ENCODE measurements around the gene MANSC4. TPM values are rescaled to one million over a fixed set of nuclear protein-coding genes. Genes with fewer than 3 reads are reported as not detected.

Gene MANSC4
- total RNA-seq, 1 experiment from 2014 or later, result not detected

GRCh38 chr12:27796128-27796527 lies 16.1 kb upstream of the MANSC4 start (continued):
- TF ChIP-seq SMAD3 (CRISPR knock-in tag; IDR thresholded peaks at IDR 0.05; ENCODE audit: borderline replicate concordance) (no peak), USF1 (CRISPR knock-in tag; IDR thresholded peaks at IDR 0.05) (no peak), NFE2L1 (CRISPR knock-in tag; IDR thresholded peaks at IDR 0.05) (no peak), MXD4 (CRISPR knock-in tag; IDR thresholded peaks at IDR 0.05; ENCODE audit: borderline replicate concordance) (no peak)
- TF ChIP-seq, protein P1, sequence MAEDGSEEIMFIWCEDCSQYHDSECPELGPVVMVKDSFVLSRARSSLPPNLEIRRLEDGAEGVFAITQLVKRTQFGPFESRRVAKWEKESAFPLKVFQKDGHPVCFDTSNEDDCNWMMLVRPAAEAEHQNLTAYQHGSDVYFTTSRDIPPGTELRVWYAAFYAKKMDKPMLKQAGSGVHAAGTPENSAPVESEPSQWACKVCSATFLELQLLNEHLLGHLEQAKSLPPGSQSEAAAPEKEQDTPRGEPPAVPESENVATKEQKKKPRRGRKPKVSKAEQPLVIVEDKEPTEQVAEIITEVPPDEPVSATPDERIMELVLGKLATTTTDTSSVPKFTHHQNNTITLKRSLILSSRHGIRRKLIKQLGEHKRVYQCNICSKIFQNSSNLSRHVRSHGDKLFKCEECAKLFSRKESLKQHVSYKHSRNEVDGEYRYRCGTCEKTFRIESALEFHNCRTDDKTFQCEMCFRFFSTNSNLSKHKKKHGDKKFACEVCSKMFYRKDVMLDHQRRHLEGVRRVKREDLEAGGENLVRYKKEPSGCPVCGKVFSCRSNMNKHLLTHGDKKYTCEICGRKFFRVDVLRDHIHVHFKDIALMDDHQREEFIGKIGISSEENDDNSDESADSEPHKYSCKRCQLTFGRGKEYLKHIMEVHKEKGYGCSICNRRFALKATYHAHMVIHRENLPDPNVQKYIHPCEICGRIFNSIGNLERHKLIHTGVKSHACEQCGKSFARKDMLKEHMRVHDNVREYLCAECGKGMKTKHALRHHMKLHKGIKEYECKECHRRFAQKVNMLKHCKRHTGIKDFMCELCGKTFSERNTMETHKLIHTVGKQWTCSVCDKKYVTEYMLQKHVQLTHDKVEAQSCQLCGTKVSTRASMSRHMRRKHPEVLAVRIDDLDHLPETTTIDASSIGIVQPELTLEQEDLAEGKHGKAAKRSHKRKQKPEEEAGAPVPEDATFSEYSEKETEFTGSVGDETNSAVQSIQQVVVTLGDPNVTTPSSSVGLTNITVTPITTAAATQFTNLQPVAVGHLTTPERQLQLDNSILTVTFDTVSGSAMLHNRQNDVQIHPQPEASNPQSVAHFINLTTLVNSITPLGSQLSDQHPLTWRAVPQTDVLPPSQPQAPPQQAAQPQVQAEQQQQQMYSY (CRISPR knock-in tag; IDR thresholded peaks at IDR 0.05), result no peak

GRCh38 chr12:27794818-27795584 lies 15.0 kb upstream of the MANSC4 start:
- TF ChIP-seq ZBTB21 (CRISPR knock-in tag; IDR thresholded peaks at IDR 0.05; ENCODE audit: borderline replicate concordance) (no peak), CREM (CRISPR knock-in tag; IDR thresholded peaks at IDR 0.05) (no peak), SP1 (CRISPR knock-in tag; conservative IDR thresholded peaks at IDR 0.05) (no peak), RELA (CRISPR knock-in tag; IDR thresholded peaks at IDR 0.05; ENCODE audit: borderline replicate concordance) (no peak), ATF1 (CRISPR knock-in tag; IDR thresholded peaks at IDR 0.05) (no peak), ZNF232 (CRISPR knock-in tag; IDR thresholded peaks at IDR 0.05) (no peak), NFE2L1 (CRISPR knock-in tag; IDR thresholded peaks at IDR 0.05) (no peak)
- TF ChIP-seq, protein P2, sequence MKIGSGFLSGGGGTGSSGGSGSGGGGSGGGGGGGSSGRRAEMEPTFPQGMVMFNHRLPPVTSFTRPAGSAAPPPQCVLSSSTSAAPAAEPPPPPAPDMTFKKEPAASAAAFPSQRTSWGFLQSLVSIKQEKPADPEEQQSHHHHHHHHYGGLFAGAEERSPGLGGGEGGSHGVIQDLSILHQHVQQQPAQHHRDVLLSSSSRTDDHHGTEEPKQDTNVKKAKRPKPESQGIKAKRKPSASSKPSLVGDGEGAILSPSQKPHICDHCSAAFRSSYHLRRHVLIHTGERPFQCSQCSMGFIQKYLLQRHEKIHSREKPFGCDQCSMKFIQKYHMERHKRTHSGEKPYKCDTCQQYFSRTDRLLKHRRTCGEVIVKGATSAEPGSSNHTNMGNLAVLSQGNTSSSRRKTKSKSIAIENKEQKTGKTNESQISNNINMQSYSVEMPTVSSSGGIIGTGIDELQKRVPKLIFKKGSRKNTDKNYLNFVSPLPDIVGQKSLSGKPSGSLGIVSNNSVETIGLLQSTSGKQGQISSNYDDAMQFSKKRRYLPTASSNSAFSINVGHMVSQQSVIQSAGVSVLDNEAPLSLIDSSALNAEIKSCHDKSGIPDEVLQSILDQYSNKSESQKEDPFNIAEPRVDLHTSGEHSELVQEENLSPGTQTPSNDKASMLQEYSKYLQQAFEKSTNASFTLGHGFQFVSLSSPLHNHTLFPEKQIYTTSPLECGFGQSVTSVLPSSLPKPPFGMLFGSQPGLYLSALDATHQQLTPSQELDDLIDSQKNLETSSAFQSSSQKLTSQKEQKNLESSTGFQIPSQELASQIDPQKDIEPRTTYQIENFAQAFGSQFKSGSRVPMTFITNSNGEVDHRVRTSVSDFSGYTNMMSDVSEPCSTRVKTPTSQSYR (CRISPR knock-in tag; IDR thresholded peaks at IDR 0.05), result no peak
- TF ChIP-seq, protein P3, sequence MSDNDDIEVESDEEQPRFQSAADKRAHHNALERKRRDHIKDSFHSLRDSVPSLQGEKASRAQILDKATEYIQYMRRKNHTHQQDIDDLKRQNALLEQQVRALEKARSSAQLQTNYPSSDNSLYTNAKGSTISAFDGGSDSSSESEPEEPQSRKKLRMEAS (CRISPR knock-in tag; IDR thresholded peaks at IDR 0.05), result no peak
- TF ChIP-seq, protein P4, sequence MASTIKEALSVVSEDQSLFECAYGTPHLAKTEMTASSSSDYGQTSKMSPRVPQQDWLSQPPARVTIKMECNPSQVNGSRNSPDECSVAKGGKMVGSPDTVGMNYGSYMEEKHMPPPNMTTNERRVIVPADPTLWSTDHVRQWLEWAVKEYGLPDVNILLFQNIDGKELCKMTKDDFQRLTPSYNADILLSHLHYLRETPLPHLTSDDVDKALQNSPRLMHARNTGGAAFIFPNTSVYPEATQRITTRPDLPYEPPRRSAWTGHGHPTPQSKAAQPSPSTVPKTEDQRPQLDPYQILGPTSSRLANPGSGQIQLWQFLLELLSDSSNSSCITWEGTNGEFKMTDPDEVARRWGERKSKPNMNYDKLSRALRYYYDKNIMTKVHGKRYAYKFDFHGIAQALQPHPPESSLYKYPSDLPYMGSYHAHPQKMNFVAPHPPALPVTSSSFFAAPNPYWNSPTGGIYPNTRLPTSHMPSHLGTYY (CRISPR knock-in tag; IDR thresholded peaks at IDR 0.05), result no peak
- Mint-ChIP-seq H3K27ac (no peak overlapping the region), H3K36me3 (peaks cover 58% of the 10 kb centered on the region), H3K4me3 (no peak overlapping the region), H3K27me3 (ENCODE audit: low read depth) (no peaks in the 10 kb centered on the region), H3K4me1 (no peaks in the 10 kb centered on the region), H3K9me3 (no peaks in the 10 kb centered on the region)
- ChIA-PET POLR2A (interaction anchor here (0.7 kb wide), 1 partner anchor 15 kb away, joined by 3 read pairs; the partner anchor contains the start of genes KLHL42 and MANSC4), CTCF (no interaction called here)
- ATAC-seq (no peak), DNase-seq (ENCODE audit: low spot score) (no peak)

DNA sequence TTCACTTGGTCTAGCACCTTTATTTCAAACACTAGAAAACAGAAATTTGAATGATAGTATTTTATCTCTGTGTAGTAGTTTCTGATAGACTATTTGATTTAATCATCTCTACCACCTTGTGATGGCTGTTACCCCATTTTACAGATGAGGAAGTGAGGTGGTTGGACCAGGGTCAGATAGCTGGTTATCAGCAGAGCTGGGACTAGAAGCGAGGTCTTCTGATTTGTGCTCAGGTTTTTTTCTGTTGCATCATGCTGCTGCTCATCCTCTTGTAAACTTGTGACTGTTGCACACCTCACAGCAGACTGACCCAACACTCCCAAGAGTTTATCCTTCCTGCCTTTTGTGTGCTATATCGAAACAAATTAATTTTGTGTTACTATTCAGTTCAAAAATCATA lies 10.1 kb upstream of the MANSC4 start:
- Mint-ChIP-seq H3K4me3 (no peak overlapping the region), H3K27me3 (ENCODE audit: low read depth) (no peaks in the 10 kb centered on the region), H3K9me3 (no peaks in the 10 kb centered on the region), H3K4me1 (peaks cover 10% of the 10 kb centered on the region), H3K27ac (no peak overlapping the region), H3K36me3 (peaks cover 26% of the 10 kb centered on the region)
- TF ChIP-seq, protein P5, sequence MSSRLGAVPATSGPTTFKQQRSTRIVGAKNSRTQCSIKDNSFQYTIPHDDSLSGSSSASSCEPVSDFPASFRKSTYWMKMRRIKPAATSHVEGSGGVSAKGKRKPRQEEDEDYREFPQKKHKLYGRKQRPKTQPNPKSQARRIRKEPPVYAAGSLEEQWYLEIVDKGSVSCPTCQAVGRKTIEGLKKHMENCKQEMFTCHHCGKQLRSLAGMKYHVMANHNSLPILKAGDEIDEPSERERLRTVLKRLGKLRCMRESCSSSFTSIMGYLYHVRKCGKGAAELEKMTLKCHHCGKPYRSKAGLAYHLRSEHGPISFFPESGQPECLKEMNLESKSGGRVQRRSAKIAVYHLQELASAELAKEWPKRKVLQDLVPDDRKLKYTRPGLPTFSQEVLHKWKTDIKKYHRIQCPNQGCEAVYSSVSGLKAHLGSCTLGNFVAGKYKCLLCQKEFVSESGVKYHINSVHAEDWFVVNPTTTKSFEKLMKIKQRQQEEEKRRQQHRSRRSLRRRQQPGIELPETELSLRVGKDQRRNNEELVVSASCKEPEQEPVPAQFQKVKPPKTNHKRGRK (CRISPR knock-in tag; IDR thresholded peaks at IDR 0.05; ENCODE audit: borderline replicate concordance), result no peak
- TF ChIP-seq ZNF317 (CRISPR knock-in tag; IDR thresholded peaks at IDR 0.05; ENCODE audit: borderline replicate concordance, low read depth), result no peak
- TF ChIP-seq ZBTB43 (CRISPR knock-in tag; IDR thresholded peaks at IDR 0.05), result no peak
- no peak for TF ChIP-seq RORB (CRISPR knock-in tag; IDR thresholded peaks at IDR 0.05)
- TF ChIP-seq TEAD4 (CRISPR knock-in tag; IDR thresholded peaks at IDR 0.05), result no peak
- DNase-seq (ENCODE audit: low spot score), result no peak
- ATAC-seq, result no peak
- ChIA-PET POLR2A (no interaction called here), CTCF (interaction anchor here (1.3 kb wide), 1 partner anchor 10 kb away, joined by 3 read pairs; no protein-coding TSS in a partner anchor)
